Suppressor macrophage treated with lipopolysaccharide for 1 hour (primary cell): ENCODE results near the gene GCLC.
"Not testable (repeated sequence)": the region's sequence is repeated elsewhere in the genome, so short reads cannot be mapped to it uniquely, and the experiment has no call there.

Source experiments
- DNase-seq, 3 donors: peaks; one replicate each; pipeline ENCODE4 v3.0.0-alpha.2; 2020 to 2022

Gene GCLC

GRCh38 chr6:53487080-53487479 lies 57.8 kb downstream of the GCLC start:
- DNase-seq, result no peak

GRCh38 chr6:53486679-53487078 lies 58.2 kb downstream of the GCLC start:
- no peak for DNase-seq

- peak; percentile 85 to 90 (median 88) for DNase-seq
Observed at GRCh38 chr6:53484476-53485280, 60.2 kb downstream of the GCLC start.

- peak; percentile 34 to 55 (median 46) for DNase-seq
Observed at GRCh38 chr6:53483423-53484353, 61.2 kb downstream of the GCLC start.

GRCh38 chr6:53481323-53481722 lies 63.6 kb downstream of the GCLC start:
- no peak for DNase-seq

GRCh38 chr6:53480774-53481173 lies 64.1 kb downstream of the GCLC start:
- not testable (repeated sequence) for DNase-seq

GRCh38 chr6:53479871-53480270 lies 65.0 kb downstream of the GCLC start:
- DNase-seq, result no peak

GRCh38 chr6:53476964-53477363 lies 67.9 kb downstream of the GCLC start:
- DNase-seq, result no peak

GRCh38 chr6:53474010-53474409 lies 70.9 kb downstream of the GCLC start:
- DNase-seq, result no peak

- DNase-seq, result no peak
Observed at GRCh38 chr6:53469163-53469562, 75.7 kb downstream of the GCLC start.

- no peak for DNase-seq
Observed at GRCh38 chr6:53466257-53466656, 78.6 kb downstream of the GCLC start.

- DNase-seq, result peak in 2 of 3 donors; percentile 25 to 27
Observed at GRCh38 chr6:53465732-53466131, 79.2 kb downstream of the GCLC start.

- peak; percentile 67 to 89 (median 82) for DNase-seq
Observed at GRCh38 chr6:53464927-53465460, 79.9 kb downstream of the GCLC start.

GRCh38 chr6:53464483-53464882 lies 80.4 kb downstream of the GCLC start:
- DNase-seq, result no peak

- DNase-seq, result peak in 2 of 3 donors; percentile 44 to 54
Observed at GRCh38 chr6:53461696-53462095, 83.2 kb downstream of the GCLC start.

- DNase-seq, result peak; percentile 51 to 83 (median 77)
Observed at GRCh38 chr6:53461041-53461656, 83.8 kb downstream of the GCLC start.

GRCh38 chr6:53458105-53458866 lies 86.6 kb downstream of the GCLC start:
- DNase-seq, result peak in 2 of 3 donors; percentile 25 to 29

- DNase-seq, result no peak
Observed at GRCh38 chr6:53456809-53457208, 88.1 kb downstream of the GCLC start.

- no peak for DNase-seq
Observed at GRCh38 chr6:53455678-53456077, 89.2 kb downstream of the GCLC start.

GRCh38 chr6:53451165-53451564 lies 93.7 kb downstream of the GCLC start:
- DNase-seq, result no peak

- DNase-seq, result no peak
Observed at GRCh38 chr6:53447865-53448264, 97.0 kb downstream of the GCLC start.
